Natural killer cell treated with Interleukin-12 subunit alpha and Interleukin-12 subunit beta and Interleukin-15 and Interleukin-18, amount 100 ng/mL, for 72 hours (primary cell): Measurements from ENCODE around the gene FOXR1. TPM values are rescaled to one million over a fixed set of nuclear protein-coding genes. Genes with fewer than 3 reads are reported as not detected.
"Not testable (repeated sequence)": the region's sequence is repeated elsewhere in the genome, so short reads cannot be mapped to it uniquely, and the experiment has no call there.

Source experiments
- ATAC-seq, 2 donors: fragments of 150-1000 bp; cut with Tn5 transposase in 1 of 2; sonication (Bioruptor Pico), chemical (Tn5 transposase) in 1 of 2; 2 replicates each; pipeline ENCODE4 v1.10.0; 2021
- DNase-seq: peaks from one replicate; pipeline ENCODE4 v3.0.0; 2022; ENCODE audit warnings: low spot score
- H3K27ac Mint-ChIP-seq, 2 donors: 1 replicate in 1 of 2; 2 replicates in 1 of 2; pipeline ENCODE4 v1.8.0; 2022; ENCODE audit warnings: mixed read lengths in 2 of 2, mild to moderate bottlenecking in 1 of 2, moderate library complexity in 1 of 2
- H3K27me3 Mint-ChIP-seq, 2 donors: 1 replicate in 1 of 2; 2 replicates in 1 of 2; pipeline ENCODE4 v1.8.0; 2022; ENCODE audit warnings: mixed read lengths in 2 of 2
- H3K36me3 Mint-ChIP-seq: one replicate; pipeline ENCODE4 v1.8.0; 2022; ENCODE audit warnings: mixed read lengths
- H3K4me1 Mint-ChIP-seq, 2 donors: 1 replicate in 1 of 2; 2 replicates in 1 of 2; pipeline ENCODE4 v1.8.0; 2022; ENCODE audit warnings: low read depth in 2 of 2, mixed read lengths in 2 of 2, mild to moderate bottlenecking in 1 of 2
- H3K4me3 Mint-ChIP-seq: one replicate; pipeline ENCODE4 v1.8.0; 2022; ENCODE audit warnings: mixed read lengths
- H3K9me3 Mint-ChIP-seq: 2 replicates; pipeline ENCODE4 v1.8.0; 2022; ENCODE audit warnings: mixed read lengths
- total RNA-seq, 2 donors: library from RNA; stranded (reverse); gene quantifications; one replicate each; pipeline ENCODE4 v1.2.3, GENCODE V29; 2022

Gene FOXR1
- total RNA-seq, 2 donors from 2014 or later: not detected

GRCh38 chr11:118931571-118931970 is 40.0 kb upstream of the FOXR1 start:
- no peak overlapping the region for H3K4me3 Mint-ChIP-seq
- H3K27ac Mint-ChIP-seq: no peak overlapping the region
- DNase-seq: no peak
- H3K36me3 Mint-ChIP-seq: no peaks in the 10 kb centered on the region
- no peak for ATAC-seq
- no peaks in the 10 kb centered on the region for H3K27me3 Mint-ChIP-seq
- H3K4me1 Mint-ChIP-seq: peaks cover 31 to 33% of the 10 kb centered on the region in 2 donors
- H3K9me3 Mint-ChIP-seq: no peaks in the 10 kb centered on the region

- DNase-seq: no peak
- H3K4me3 Mint-ChIP-seq: no peak overlapping the region
Measured at GRCh38 chr11:118933486-118933885, 38.1 kb upstream of the FOXR1 start.

GRCh38 chr11:118935376-118935775 is 36.2 kb upstream of the FOXR1 start:
- no peak overlapping the region for H3K27ac Mint-ChIP-seq
- no peak overlapping the region for H3K4me3 Mint-ChIP-seq
- H3K9me3 Mint-ChIP-seq: no peaks in the 10 kb centered on the region
- H3K36me3 Mint-ChIP-seq: no peaks in the 10 kb centered on the region
- ATAC-seq (no peak), DNase-seq (no peak)
- peaks cover 13 to 19% of the 10 kb centered on the region in 2 donors for H3K4me1 Mint-ChIP-seq
- H3K27me3 Mint-ChIP-seq: peaks cover 11 to 15% of the 10 kb centered on the region in 2 donors

More at GRCh38 chr11:118933486-118933885, 38.1 kb upstream of the FOXR1 start:
- no peaks in the 10 kb centered on the region for H3K9me3 Mint-ChIP-seq
- no peaks in the 10 kb centered on the region for H3K36me3 Mint-ChIP-seq
- H3K27ac Mint-ChIP-seq: no peak overlapping the region
- peaks cover 13 to 17% of the 10 kb centered on the region in 2 donors for H3K4me1 Mint-ChIP-seq
- no peak for ATAC-seq
- peaks cover 3 to 11% of the 10 kb centered on the region in 2 donors for H3K27me3 Mint-ChIP-seq

GRCh38 chr11:118938491-118939403 is 32.8 kb upstream of the FOXR1 start:
- H3K27ac Mint-ChIP-seq: no peak overlapping the region

GRCh38 chr11:118939404-118939915 is 32.1 kb upstream of the FOXR1 start:
- H3K27ac Mint-ChIP-seq: no peak overlapping the region
- H3K27me3 Mint-ChIP-seq: peaks cover 15 to 19% of the 10 kb centered on the region in 2 donors
- peaks cover 4 to 11% of the 10 kb centered on the region in 2 donors for H3K4me1 Mint-ChIP-seq
- no peak overlapping the region for H3K4me3 Mint-ChIP-seq
- H3K9me3 Mint-ChIP-seq: no peaks in the 10 kb centered on the region
- no peak for ATAC-seq
- no peak for DNase-seq
- no peaks in the 10 kb centered on the region for H3K36me3 Mint-ChIP-seq

More at GRCh38 chr11:118938491-118939403, 32.8 kb upstream of the FOXR1 start:
- no peaks in the 10 kb centered on the region for H3K36me3 Mint-ChIP-seq
- H3K27me3 Mint-ChIP-seq: peaks cover 15 to 19% of the 10 kb centered on the region in 2 donors
- DNase-seq (no peak), ATAC-seq (no peak)
- H3K9me3 Mint-ChIP-seq: no peaks in the 10 kb centered on the region
- peaks cover 4 to 11% of the 10 kb centered on the region in 2 donors for H3K4me1 Mint-ChIP-seq
- no peak overlapping the region for H3K4me3 Mint-ChIP-seq

- no peak for DNase-seq
- H3K4me3 Mint-ChIP-seq: no peak overlapping the region
- H3K36me3 Mint-ChIP-seq: no peaks in the 10 kb centered on the region
- no peak overlapping the region for H3K27ac Mint-ChIP-seq
- no peaks in the 10 kb centered on the region for H3K9me3 Mint-ChIP-seq
- peaks cover 4 to 11% of the 10 kb centered on the region in 2 donors for H3K4me1 Mint-ChIP-seq
- peak; percentile 73 to 84 for ATAC-seq
- H3K27me3 Mint-ChIP-seq: peaks cover 18 to 20% of the 10 kb centered on the region in 2 donors
Measured at GRCh38 chr11:118939953-118940598, 31.5 kb upstream of the FOXR1 start.

GRCh38 chr11:118947091-118947490 is 24.5 kb upstream of the FOXR1 start:
- ATAC-seq (no peak), DNase-seq (no peak)
- Mint-ChIP-seq H3K9me3 (no peaks in the 10 kb centered on the region), H3K27ac (no peak overlapping the region), H3K4me3 (no peak overlapping the region), H3K36me3 (no peaks in the 10 kb centered on the region), H3K4me1 (no peaks in the 10 kb centered on the region), H3K27me3 (peaks cover 19 to 29% of the 10 kb centered on the region in 2 donors)

GRCh38 chr11:118948000-118948399 is 23.6 kb upstream of the FOXR1 start:
- no peaks in the 10 kb centered on the region for H3K9me3 Mint-ChIP-seq
- H3K36me3 Mint-ChIP-seq: no peaks in the 10 kb centered on the region
- H3K27me3 Mint-ChIP-seq: peaks cover 19 to 29% of the 10 kb centered on the region in 2 donors
- H3K4me1 Mint-ChIP-seq: no peaks in the 10 kb centered on the region
- H3K27ac Mint-ChIP-seq: no peak overlapping the region
- no peak for DNase-seq
- no peak overlapping the region for H3K4me3 Mint-ChIP-seq
- ATAC-seq: no peak

- Mint-ChIP-seq H3K27ac (no peak overlapping the region), H3K4me1 (no peaks in the 10 kb centered on the region), H3K36me3 (no peaks in the 10 kb centered on the region), H3K9me3 (no peaks in the 10 kb centered on the region), H3K27me3 (peaks cover 2 to 19% of the 10 kb centered on the region in 2 donors), H3K4me3 (no peak overlapping the region)
- ATAC-seq (no peak), DNase-seq (no peak)
Measured at GRCh38 chr11:118953265-118953664, 18.3 kb upstream of the FOXR1 start.

GRCh38 chr11:118953976-118954375 is 17.6 kb upstream of the FOXR1 start:
- H3K4me1 Mint-ChIP-seq, H3K4me3 Mint-ChIP-seq, H3K27ac Mint-ChIP-seq, H3K9me3 Mint-ChIP-seq, ATAC-seq, H3K36me3 Mint-ChIP-seq, DNase-seq: not testable (repeated sequence)
- H3K27me3 Mint-ChIP-seq: peaks cover 0 to 20% of the 10 kb centered on the region in 2 donors

- no peaks in the 10 kb centered on the region for H3K9me3 Mint-ChIP-seq
- ATAC-seq (peak; percentile 89 to 93), DNase-seq (peak; percentile 85)
- no peak within 1 kb of the TSS for H3K27ac Mint-ChIP-seq
- no peak within 1 kb of the TSS for H3K4me3 Mint-ChIP-seq
- H3K27me3 Mint-ChIP-seq: peaks cover 0 to 17% of the 10 kb centered on the region in 2 donors
- H3K4me1 Mint-ChIP-seq: no peaks in the 10 kb centered on the region
- no peaks in the 10 kb centered on the region for H3K36me3 Mint-ChIP-seq
Measured at GRCh38 chr11:118956094-118956846, 15.3 kb upstream of the FOXR1 start, which contains the start of gene UPK2. TSS of gene UPK2 (plus strand) at chr11:118956298. CDS start at chr11:118956351, 53 bp downstream.

GRCh38 chr11:118956847-118957469 is 14.6 kb upstream of the FOXR1 start:
- DNase-seq: no peak
- H3K36me3 Mint-ChIP-seq: no peaks in the 10 kb centered on the region
- H3K27me3 Mint-ChIP-seq: peaks cover 0 to 14% of the 10 kb centered on the region in 2 donors
- H3K9me3 Mint-ChIP-seq: no peaks in the 10 kb centered on the region
- no peak for ATAC-seq
- no peaks in the 10 kb centered on the region for H3K4me1 Mint-ChIP-seq
- H3K27ac Mint-ChIP-seq: no peak overlapping the region
- H3K4me3 Mint-ChIP-seq: no peak overlapping the region

GRCh38 chr11:118957549-118957948 is 14.0 kb upstream of the FOXR1 start:
- no peaks in the 10 kb centered on the region for H3K9me3 Mint-ChIP-seq
- no peak overlapping the region for H3K4me3 Mint-ChIP-seq
- H3K27ac Mint-ChIP-seq: no peak overlapping the region
- no peaks in the 10 kb centered on the region for H3K4me1 Mint-ChIP-seq
- peaks cover 0 to 14% of the 10 kb centered on the region in 2 donors for H3K27me3 Mint-ChIP-seq
- ATAC-seq (no peak), DNase-seq (no peak)
- no peaks in the 10 kb centered on the region for H3K36me3 Mint-ChIP-seq
